Mesenteric fat pad (tissue), 1 donor: ENCODE data around the gene OR52N4. TPM values are rescaled to one million over a fixed set of nuclear protein-coding genes. Genes with fewer than 3 reads are reported as not detected.
"Not testable (repeated sequence)": the region's sequence is repeated elsewhere in the genome, so short reads cannot be mapped to it uniquely, and the experiment has no call there.

Source experiments
- DNase-seq: peaks from one replicate; pipeline ENCODE4 v3.0.0-alpha.2; 2020; ENCODE audit warnings: low spot score
- long read RNA-seq: library from polyadenylated mRNA; unstranded; transcript quantifications from one replicate; pipeline ENCODE4 v2.0.0, GENCODE V29; 2020
- total RNA-seq: library from RNA; stranded (reverse); fragmentation: NEBNext Ultra II Directional; extraction: Animal tissue kit (Norgen Biotek cat#: 25700); gene quantifications from one replicate; pipeline ENCODE4 v1.2.1, GENCODE V29; 2021
- donor health status: DM: yes; HTN: yes; CAD: no.

Gene OR52N4
- not detected for total RNA-seq
- long read RNA-seq: 0 reads

GRCh38 chr11:5753943-5754342 lies at the start of gene OR52N4:
OR52N4 (plus strand) TSS chr11:5754243; CDS start chr11:5754741, 498 bp downstream.
- DNase-seq: no peak

GRCh38 chr11:5705688-5706087 lies 48.4 kb upstream of the OR52N4 start:
- DNase-seq: no peak

- no peak for DNase-seq
Measured at GRCh38 chr11:5712507-5712906, 41.5 kb upstream of the OR52N4 start.

GRCh38 chr11:5713695-5714094 lies 40.3 kb upstream of the OR52N4 start:
- DNase-seq: no peak

GRCh38 chr11:5716518-5716917 lies 37.5 kb upstream of the OR52N4 start:
- not testable (repeated sequence) for DNase-seq

DNA sequence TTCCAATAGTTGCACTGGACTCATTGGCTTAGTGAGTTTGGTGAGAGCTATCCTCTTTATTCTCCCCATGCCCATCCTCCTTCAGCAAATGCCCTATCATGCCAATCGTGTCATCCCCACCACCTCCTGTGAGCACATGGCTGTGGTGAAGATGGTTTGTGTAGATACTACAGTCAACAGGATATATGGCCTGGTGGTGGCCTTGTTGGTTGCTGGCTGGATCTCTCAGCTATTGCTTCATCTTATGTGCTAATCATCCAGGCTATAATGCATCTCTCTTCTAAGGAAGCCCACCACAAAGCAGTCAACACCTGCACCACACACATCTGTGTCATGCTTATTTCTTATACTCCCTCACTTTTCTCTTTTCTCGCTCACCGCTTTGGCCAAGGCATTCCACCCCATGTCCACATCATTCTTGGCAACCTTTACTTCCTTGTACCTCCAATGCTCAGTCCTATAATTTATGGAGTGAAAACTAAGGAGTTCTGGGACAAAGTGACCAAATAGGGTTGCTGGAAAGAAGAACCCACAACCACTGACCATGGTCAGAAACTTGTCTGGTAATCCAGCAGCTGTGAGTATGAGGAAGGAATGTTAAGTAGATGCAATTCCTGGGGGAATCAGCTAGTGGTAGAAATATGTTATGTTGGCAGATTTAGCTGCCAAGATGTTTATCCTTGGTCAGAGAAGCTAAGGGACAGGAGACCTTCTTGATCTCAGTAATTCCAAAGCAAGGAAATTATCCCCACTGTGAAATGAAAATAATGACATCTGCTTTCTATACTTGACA lies 34.1 kb upstream of the OR52N4 start:
- no peak for DNase-seq

GRCh38 chr11:5722622-5723021 lies 31.4 kb upstream of the OR52N4 start:
- DNase-seq: no peak

DNA sequence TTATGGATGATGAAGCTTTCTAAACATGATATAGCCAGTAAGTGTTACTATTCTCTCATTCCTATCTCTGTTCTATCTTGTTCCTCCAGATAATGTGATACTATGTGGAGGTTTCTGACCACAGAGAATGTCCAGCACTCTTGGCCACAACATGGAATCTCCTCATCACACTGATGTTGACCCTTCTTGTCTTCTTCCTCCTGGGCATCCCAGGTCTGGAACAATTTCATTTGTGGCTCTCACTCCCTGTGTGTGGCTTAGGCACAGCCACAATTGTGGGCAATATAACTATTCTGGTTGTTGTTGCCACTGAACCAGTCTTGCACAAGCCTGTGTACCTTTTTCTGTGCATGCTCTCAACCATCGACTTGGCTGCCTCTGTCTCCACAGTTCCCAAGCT lies 27.7 kb upstream of the OR52N4 start:
- no peak for DNase-seq

DNA sequence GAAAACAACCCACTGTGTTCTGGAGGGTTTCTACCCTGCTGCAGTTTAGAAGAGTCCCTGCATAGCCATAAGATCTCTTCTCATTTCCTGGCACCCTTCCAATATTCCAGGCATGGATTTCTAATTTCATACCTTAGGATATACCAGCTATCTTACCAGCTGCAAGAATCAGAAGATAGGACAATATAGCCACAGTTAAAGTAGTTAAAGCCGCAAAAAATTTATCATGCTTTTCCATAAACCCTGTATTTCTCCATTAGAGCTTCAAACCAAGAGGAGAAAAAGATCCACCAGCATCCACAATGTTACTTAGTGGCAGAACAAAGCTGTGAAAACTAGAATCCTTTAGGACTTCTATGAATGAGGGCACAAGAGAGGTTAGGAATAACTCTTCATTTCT lies 26.4 kb upstream of the OR52N4 start:
- no peak for DNase-seq

DNA sequence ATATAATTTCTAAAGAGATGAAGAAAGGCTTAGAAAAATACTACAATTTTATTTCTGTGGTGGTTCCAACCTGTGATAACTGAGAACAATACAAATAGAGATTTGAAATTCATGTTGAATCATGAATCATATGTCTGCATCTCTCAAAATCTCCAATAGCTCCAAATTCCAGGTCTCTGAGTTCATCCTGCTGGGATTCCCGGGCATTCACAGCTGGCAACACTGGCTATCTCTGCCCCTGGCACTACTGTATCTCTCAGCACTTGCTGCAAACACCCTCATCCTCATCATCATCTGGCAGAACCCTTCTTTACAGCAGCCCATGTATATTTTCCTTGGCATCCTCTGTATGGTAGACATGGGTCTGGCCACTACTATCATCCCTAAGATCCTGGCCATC lies 17.6 kb upstream of the OR52N4 start, which contains the start of gene OR56B1:
Gene OR56B1, plus strand, starts transcription at position 53 of the 400 bp plus-strand sequence. Its CDS starts 69 bp downstream, at position 122.
- no peak for DNase-seq

GRCh38 chr11:5737091-5737490 lies 17.0 kb upstream of the OR52N4 start:
- DNase-seq: no peak

- DNase-seq: no peak
Measured at GRCh38 chr11:5737670-5738392, 16.2 kb upstream of the OR52N4 start.

DNA sequence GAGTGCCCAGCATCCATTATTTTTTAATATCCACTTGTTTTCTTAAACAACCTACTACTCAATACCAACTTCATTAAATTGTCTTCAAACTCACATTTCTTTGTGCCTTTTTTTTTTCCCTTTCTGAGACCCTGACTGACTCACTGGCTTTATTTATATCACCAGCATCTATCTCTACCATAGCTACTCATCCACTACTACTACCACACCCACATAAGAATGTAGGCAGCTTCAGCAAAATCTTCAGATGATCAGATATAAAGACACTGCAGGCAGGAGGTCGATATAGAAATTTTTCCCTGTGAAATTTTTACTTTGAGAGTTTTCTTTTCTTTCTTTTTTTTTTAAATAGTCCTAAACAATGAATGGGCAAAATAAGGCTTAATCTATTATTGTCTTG lies 15.6 kb upstream of the OR52N4 start:
- no peak for DNase-seq

- DNase-seq: no peak
Measured at GRCh38 chr11:5746614-5747013, 7.4 kb upstream of the OR52N4 start.

- DNase-seq: no peak
Measured at GRCh38 chr11:5749836-5750235, 4.2 kb upstream of the OR52N4 start.

DNA sequence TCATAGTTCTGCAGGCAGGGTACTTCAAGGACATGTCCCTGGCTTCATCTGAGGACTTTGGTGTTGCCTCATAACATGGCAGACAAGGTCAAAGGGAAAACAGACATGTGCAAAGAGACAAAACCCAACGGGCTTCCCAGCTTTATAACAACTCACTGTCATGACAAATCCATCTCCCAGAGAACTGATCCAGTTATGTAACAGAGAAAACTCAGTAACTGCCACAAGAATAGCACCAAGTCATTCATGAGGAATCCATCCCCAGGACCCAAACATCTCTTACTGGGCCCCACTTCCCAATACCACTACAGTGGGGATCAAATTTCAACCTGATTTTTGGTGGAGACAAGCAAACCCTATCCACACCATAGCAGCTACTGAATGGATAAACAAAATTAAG lies 13.0 kb downstream of the OR52N4 start:
- no peak for DNase-seq

DNA sequence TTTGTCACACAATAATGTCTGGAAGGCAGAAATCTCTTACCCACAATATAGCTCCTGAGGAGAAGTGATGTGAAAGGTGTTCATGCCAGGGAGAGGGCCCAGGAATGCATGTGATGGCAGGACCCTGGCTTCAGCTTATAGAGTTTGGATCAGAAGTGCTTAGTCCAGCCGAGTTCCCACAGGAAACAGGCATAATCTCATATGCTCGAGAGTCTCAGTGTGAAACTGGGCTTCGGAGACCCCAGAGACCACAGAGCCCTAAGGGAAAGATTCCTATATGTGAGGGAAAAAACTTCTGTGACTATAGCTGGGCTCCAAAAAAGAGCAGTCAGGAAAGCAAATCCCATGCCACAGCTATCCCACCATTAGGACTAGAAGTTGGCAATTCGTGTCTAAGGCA lies 29.2 kb downstream of the OR52N4 start, which contains the start of gene OR52N5:
Gene OR52N5, minus strand, starts transcription at position 101 of the 400 bp plus-strand sequence. CDS start 4,721 bp downstream, outside the sequence.
- DNase-seq: no peak

- DNase-seq: no peak
Measured at GRCh38 chr11:5791165-5791564, 37.1 kb downstream of the OR52N4 start, which contains the start of gene OR52N1. OR52N1 (minus strand) TSS chr11:5791265; CDS start chr11:5788816, 2,449 bp downstream.

DNA sequence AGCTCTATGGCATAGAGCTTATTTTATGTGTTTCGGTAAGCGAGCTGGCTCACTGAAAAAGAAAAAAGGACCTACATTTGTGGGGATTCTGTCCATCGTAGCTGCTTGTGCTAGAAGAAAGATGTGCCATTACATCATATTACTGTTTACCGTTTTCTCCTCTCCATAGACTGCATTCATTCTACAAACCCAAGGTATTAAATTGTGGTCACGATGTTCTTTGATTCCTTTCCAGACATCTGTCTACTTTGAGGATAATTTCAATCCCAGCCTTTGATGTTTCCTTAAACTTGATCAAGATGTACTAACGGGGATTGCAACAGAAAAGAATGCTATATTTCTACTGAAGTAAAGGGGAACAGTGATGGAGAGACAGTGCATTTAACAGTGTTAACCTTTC lies 42.5 kb downstream of the OR52N4 start:
- DNase-seq: no peak

DNA sequence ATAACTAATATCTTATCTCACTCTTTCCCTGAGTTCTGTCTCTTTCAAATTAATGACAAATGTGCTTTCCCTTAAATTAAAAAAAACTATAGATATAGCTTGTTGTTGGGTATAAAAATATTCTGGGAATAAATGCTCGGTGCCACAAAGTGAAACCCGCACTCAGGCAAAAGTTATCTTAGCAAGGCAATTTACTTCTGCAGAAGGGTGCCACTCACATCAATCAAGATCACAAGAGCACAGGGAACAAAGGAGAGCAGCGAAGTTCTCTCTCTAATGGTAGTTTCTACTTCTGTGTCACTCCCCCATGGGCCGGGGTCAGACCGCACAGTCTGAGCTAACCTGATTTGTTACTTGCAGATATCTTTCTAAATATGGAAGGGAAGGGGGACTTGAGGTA lies 49.9 kb downstream of the OR52N4 start:
- DNase-seq: no peak
